GM23248 (cell line): ENCODE measurements around the gene CREB5. TPM values are rescaled to one million over a fixed set of nuclear protein-coding genes. Genes with fewer than 3 reads are reported as not detected.

ENCODE experiments used
- DNase-seq: peaks from one replicate; pipeline ENCODE4 v3.0.0-alpha.2; 2015
- H2AFZ ChIP-seq: fragments of 200-600 bp; sonication (generic); 2 replicates; pipeline ENCODE4 v1.6.1; 2016; ENCODE audit warnings: antibody characterized with exemption
- H3F3A ChIP-seq: fragments of 200-600 bp; sonication (generic); 2 replicates; pipeline ENCODE4 v1.6.1; 2016; ENCODE audit warnings: mild to moderate bottlenecking, antibody characterized with exemption, mixed run types; ENCODE audit not compliant: insufficient read depth
- H3K27ac ChIP-seq: fragments of 200-600 bp; sonication (generic); 2 replicates; pipeline ENCODE4 v1.5.1; 2016; ENCODE audit warnings: mild to moderate bottlenecking
- H3K27me3 ChIP-seq: fragments of 200-600 bp; sonication (generic); replicated peaks from 2 replicates; pipeline ENCODE4 v1.6.1; 2016; ENCODE audit warnings: mild to moderate bottlenecking; ENCODE audit not compliant: insufficient read depth
- H3K36me3 ChIP-seq: fragments of 200-600 bp; sonication (generic); 2 replicates; pipeline ENCODE4 v1.6.1; 2016; ENCODE audit warnings: low read depth, mild to moderate bottlenecking
- H3K4me1 ChIP-seq: fragments of 200-600 bp; sonication (generic); 2 replicates; pipeline ENCODE4 v1.6.1; 2016; ENCODE audit warnings: mild to moderate bottlenecking; ENCODE audit not compliant: insufficient read depth
- H3K4me2 ChIP-seq: fragments of 200-600 bp; sonication (generic); one replicate; pipeline ENCODE4 v1.6.1; 2016; ENCODE audit warnings: mild to moderate bottlenecking; ENCODE audit not compliant: unreplicated experiment
- H3K4me3 ChIP-seq: fragments of 200-600 bp; sonication (generic); 2 replicates; pipeline ENCODE4 v1.5.1; 2016; ENCODE audit warnings: mild to moderate bottlenecking
- H3K79me2 ChIP-seq: fragments of 200-600 bp; sonication (generic); 2 replicates; pipeline ENCODE4 v1.6.1; 2016; ENCODE audit warnings: mild to moderate bottlenecking; ENCODE audit not compliant: insufficient read depth
- H3K9ac ChIP-seq: fragments of 200-600 bp; sonication (generic); 2 replicates; pipeline ENCODE4 v1.6.1; 2016; ENCODE audit warnings: mild to moderate bottlenecking
- H3K9me2 ChIP-seq: fragments of 200-600 bp; sonication (generic); 2 replicates; pipeline ENCODE4 v1.6.1; 2016; ENCODE audit warnings: mixed run types, mild to moderate bottlenecking, moderate library complexity; ENCODE audit not compliant: insufficient read depth
- H3K9me3 ChIP-seq: fragments of 200-600 bp; sonication (generic); one replicate; pipeline ENCODE4 v1.6.1; 2017; ENCODE audit warnings: low read depth
- H4K20me1 ChIP-seq: fragments of 200-600 bp; sonication (generic); 2 replicates; pipeline ENCODE4 v1.6.0; 2016; ENCODE audit not compliant: insufficient read depth
- EZH2 ChIP-seq: fragments of 200-600 bp; sonication (generic); IDR thresholded peaks from 2 replicates; pipeline ENCODE4 v1.6.1; 2018; ENCODE audit warnings: antibody characterized with exemption, mild to moderate bottlenecking; ENCODE audit not compliant: insufficient read depth, poor library complexity, severe bottlenecking
- EZH2phosphoT487 ChIP-seq: fragments of 200-600 bp; sonication (generic); IDR thresholded peaks from 2 replicates; pipeline ENCODE4 v1.6.1; 2018; ENCODE audit warnings: antibody characterized with exemption, moderate library complexity, mild to moderate bottlenecking, low read depth; ENCODE audit not compliant: insufficient read depth
- WGBS, 2 experiments: methylation state at CpG; one replicate each; pipeline ENCODE4 v1.1.6; 2015 to 2017; ENCODE audit warnings: low lambda C conversion rate in 2 of 2, low coverage in 1 of 2; ENCODE audit errors: missing lambda C conversion rate in 2 of 2; 5-methylcytosine and 5-hydroxymethylcytosine counted together
- in situ Hi-C: fragments of 300-500 bp; cut with MboI; formaldehyde crosslinking; loops from 2 replicates; pipeline ENCODE4 v1.15.0; 2020
- polyA plus RNA-seq: library from polyadenylated mRNA; unstranded; fragments of >200 nt; fragmentation: Nextera tagmentation; extraction: Ambion mirVana; gene quantifications from 2 replicates; pipeline ENCODE4 v1.2.1, GENCODE V29; 2016
- total RNA-seq: library from RNA; depleted of rRNA; stranded (reverse); fragments of >200 nt; shearing (Covaris generic); gene quantifications from 2 replicates; pipeline ENCODE4 v1.2.3, GENCODE V29; 2014

Gene CREB5
- total and polyA plus RNA-seq, 2 experiments from 2014 or later, result 13.6 to 19.2 TPM

DNA sequence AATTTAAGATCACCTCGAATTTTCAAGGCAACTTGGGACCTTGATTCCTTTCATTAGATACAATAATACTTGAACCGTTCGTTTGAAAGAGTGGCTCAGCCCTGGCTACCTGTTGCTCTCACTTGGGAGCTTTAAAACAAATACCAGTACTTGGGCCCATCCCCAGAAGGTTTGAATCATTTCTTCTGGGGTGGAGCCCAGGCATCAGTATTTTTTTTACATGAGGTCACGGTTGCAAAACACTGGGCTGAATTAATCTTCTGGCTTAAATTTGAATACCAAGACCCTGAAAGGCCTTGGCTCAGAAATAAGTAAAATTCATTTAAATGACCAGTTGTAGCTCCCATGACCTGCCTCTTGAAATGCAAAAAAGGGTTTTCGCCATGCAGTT lies 214.9 kb downstream of the CREB5 start:
- peak overlapping the region; percentile 65 for H3K27ac ChIP-seq
- in situ Hi-C loops, result no loop called here
- TF ChIP-seq EZH2 (no peak), EZH2phosphoT487 (no peak)
- H3K79me2 ChIP-seq, result no peaks in the 10 kb centered on the region
- peak; percentile 81 for DNase-seq
- H3K27me3 ChIP-seq, result no peaks in the 10 kb centered on the region
- H3F3A ChIP-seq, result peaks cover 37% of the 10 kb centered on the region
- no peaks in the 10 kb centered on the region for H4K20me1 ChIP-seq
- no peaks in the 10 kb centered on the region for H3K9me3 ChIP-seq
- H3K4me2 ChIP-seq, result peak overlapping the region; percentile 53
- no peaks in the 10 kb centered on the region for H3K9me2 ChIP-seq
- H3K4me3 ChIP-seq, result no peak overlapping the region; the same call in 1 of the 2 replicates
- no peaks in the 10 kb centered on the region for H3K36me3 ChIP-seq
- peak overlapping the region; percentile 20; the same call in 1 of the 2 replicates for H2AFZ ChIP-seq
- WGBS, 2 experiments, result 23 to 26% methylated on average over 5 of the region's 5 CpGs
- peaks cover 66% of the 10 kb centered on the region for H3K4me1 ChIP-seq
- peak overlapping the region; percentile 37 for H3K9ac ChIP-seq

DNA sequence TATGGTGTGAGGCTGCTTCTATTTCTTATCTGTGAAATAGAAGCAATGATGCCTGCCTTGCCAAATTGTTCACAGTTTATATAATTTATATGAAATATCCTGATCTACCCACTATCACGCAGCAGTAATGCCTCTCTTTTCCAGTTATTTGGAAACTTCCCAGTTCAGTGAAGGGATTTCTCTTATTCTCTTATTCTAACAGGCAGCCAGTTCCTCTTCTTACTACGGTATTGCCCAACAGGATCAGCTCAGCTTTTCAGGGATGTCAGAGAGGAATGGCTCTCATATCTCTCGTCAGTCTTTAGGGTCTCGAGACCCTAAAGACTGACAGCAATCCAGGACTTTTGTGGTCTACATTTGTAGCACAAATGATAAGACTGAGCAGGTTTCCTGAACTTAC lies 215.6 kb downstream of the CREB5 start:
- Histone ChIP-seq H3K36me3 (no peaks in the 10 kb centered on the region), H4K20me1 (no peaks in the 10 kb centered on the region), H3K27me3 (no peaks in the 10 kb centered on the region), H3K4me2 (peak overlapping the region; percentile 45), H3K9me2 (no peaks in the 10 kb centered on the region), H3K9me3 (no peaks in the 10 kb centered on the region), H3K4me1 (peaks cover 61% of the 10 kb centered on the region), H3K27ac (peak overlapping the region; percentile 65), H3K9ac (peak overlapping the region; percentile 37), H3K79me2 (no peaks in the 10 kb centered on the region), H3F3A (peaks cover 37% of the 10 kb centered on the region), H3K4me3 (no peak overlapping the region), H2AFZ (peak overlapping the region; percentile 23; the same call in 1 of the 2 replicates)
- 44 to 57% methylated on average over 4 of the region's 4 CpGs for WGBS, 2 experiments
- TF ChIP-seq EZH2 (no peak), EZH2phosphoT487 (no peak)
- DNase-seq, result peak; percentile 48
- in situ Hi-C loops, result no loop called here

DNA sequence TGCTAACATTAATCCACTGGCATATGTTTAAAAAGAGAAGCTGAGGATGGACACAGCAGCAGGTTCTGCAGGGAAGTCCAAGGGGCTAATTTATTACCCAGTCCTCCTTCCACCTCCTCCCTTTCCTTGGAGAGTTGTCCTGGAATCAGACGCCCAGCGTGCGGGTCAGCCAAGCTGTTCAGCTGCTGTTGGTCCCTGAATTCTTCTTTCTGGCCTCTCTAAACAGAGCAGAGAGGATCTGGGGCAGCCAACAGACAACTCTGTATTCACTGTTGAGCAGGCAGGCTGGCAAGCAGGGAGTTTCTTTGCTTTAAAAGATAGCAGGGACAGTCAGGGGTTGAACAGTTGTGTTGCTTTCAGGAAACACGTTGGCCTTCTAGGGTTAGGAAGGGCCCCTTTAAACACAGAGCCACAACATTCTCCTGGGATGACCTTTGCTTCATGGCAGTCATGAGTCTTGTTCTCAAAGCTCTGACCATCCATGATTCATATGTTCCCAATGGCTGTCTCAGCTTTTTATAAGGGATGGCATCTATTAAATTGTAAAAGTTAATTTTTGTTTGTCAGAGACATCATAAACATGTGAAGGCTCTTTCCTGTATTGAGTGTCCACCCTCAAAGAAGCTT lies 217.0 kb downstream of the CREB5 start:
- Histone ChIP-seq H3K36me3 (no peaks in the 10 kb centered on the region), H3K9ac (peak overlapping the region; percentile 53), H3K27me3 (no peaks in the 10 kb centered on the region), H2AFZ (peak overlapping the region; percentile 50), H3K4me1 (peaks cover 48% of the 10 kb centered on the region), H3K9me3 (no peaks in the 10 kb centered on the region), H3K79me2 (no peaks in the 10 kb centered on the region), H3F3A (peaks cover 34% of the 10 kb centered on the region), H4K20me1 (no peaks in the 10 kb centered on the region), H3K27ac (peak overlapping the region; percentile 75), H3K9me2 (no peaks in the 10 kb centered on the region), H3K4me2 (peak overlapping the region; percentile 45), H3K4me3 (0 out of 2 replicates have a peak overlapping the region, but pooled peaks have one; percentile 15)
- peak; percentile 91 for DNase-seq
- in situ Hi-C loops, result no loop called here
- TF ChIP-seq EZH2 (no peak), EZH2phosphoT487 (no peak)
- WGBS, 2 experiments, result 17 to 21% methylated on average over 4 of the region's 4 CpGs

DNA sequence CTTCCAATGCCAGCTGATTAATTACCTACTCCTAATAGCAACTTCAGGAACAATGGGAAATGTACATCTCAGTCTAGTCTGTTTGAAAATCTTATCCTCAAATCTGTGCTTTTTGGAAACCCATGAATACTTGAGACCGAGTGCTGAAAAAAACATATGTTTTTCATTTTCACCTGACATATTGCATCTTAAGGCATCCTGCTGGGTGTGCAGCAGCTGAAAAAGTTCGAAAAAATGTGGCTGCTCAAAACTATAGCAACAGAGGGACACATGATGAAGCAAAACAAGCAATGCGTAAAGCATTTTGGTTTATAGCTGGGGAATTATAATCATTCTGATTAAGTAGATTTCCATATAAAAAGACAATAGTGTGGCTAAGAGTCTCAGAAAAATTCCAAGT lies 218.0 kb downstream of the CREB5 start:
- Histone ChIP-seq H3K4me1 (peaks cover 48% of the 10 kb centered on the region), H3F3A (peaks cover 34% of the 10 kb centered on the region), H4K20me1 (no peaks in the 10 kb centered on the region), H3K4me2 (peak overlapping the region; percentile 35), H2AFZ (no peak overlapping the region), H3K9me2 (no peaks in the 10 kb centered on the region), H3K9me3 (no peaks in the 10 kb centered on the region), H3K4me3 (no peak overlapping the region), H3K27ac (peak overlapping the region; percentile 75), H3K36me3 (no peaks in the 10 kb centered on the region), H3K27me3 (no peaks in the 10 kb centered on the region), H3K9ac (peak overlapping the region; percentile 42; the same call in 1 of the 2 replicates), H3K79me2 (no peaks in the 10 kb centered on the region)
- TF ChIP-seq EZH2 (no peak), EZH2phosphoT487 (no peak)
- in situ Hi-C loops, result no loop called here
- DNase-seq, result peak; percentile 62
- 58 to 63% methylated on average over 3 of the region's 3 CpGs for WGBS, 2 experiments

DNA sequence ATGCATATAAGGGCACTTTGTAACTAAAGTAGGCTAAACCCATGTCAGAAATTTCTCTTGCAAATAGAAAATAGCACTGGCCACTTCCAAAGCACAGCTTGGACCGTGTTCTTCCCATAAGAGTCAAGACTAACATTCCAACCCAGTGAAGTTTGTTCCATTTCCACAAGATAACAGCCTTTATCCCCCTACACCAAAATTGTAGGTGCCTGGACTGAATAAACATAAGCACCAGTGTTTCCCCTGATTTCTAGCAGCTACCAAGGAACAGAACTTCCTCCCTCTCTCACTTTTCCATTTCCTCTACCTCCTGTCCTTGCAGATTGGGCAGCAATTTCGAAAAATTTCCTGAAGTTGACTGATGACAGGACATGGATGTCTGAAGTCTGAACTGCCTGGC lies 219.7 kb downstream of the CREB5 start:
- Histone ChIP-seq H3F3A (peaks cover 25% of the 10 kb centered on the region), H3K9me3 (no peaks in the 10 kb centered on the region), H3K9ac (no peak overlapping the region), H2AFZ (no peak overlapping the region), H3K27ac (no peak overlapping the region), H3K79me2 (no peaks in the 10 kb centered on the region), H3K9me2 (no peaks in the 10 kb centered on the region), H3K36me3 (no peaks in the 10 kb centered on the region), H3K4me2 (no peak overlapping the region), H4K20me1 (no peaks in the 10 kb centered on the region), H3K4me1 (peaks cover 39% of the 10 kb centered on the region), H3K27me3 (no peaks in the 10 kb centered on the region), H3K4me3 (no peak overlapping the region)
- no peak for DNase-seq
- TF ChIP-seq EZH2, result no peak
- no peak for TF ChIP-seq EZH2phosphoT487
- in situ Hi-C loops, result no loop called here
- WGBS, 2 experiments, result 94 to 96% methylated on average over 2 of the region's 2 CpGs
